ENCODE measurements around the gene SLC39A6. TPM values are rescaled to one million over a fixed set of nuclear protein-coding genes. Genes with fewer than 3 reads are reported as not detected.

SLC39A6 gene
- total RNA-seq, 1 donor from 2014 or later, result 11.9 TPM

DNA sequence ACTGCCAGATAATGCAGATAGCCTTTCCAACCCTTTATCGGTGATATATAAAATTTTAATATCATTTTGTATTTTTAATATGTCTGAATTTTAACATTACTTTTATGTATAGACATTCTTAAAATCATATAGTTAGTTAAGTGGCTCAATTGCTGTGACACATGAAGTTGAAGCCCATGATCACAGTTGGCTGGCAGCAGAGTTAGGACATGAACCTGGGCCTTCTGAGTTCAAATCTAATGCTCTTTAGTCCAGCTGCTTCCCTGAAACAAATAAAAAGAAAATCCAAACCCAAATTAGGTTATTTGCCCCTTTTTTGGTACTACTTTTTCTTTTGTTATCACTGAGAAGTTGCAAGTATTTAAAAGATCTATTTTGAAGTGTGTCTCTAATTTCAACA, 6.1 kb upstream of the SLC39A6 start:
- no peaks in the 10 kb centered on the region for H3K9me3 ChIP-seq (replicated peaks)
- TF ChIP-seq, protein P1, sequence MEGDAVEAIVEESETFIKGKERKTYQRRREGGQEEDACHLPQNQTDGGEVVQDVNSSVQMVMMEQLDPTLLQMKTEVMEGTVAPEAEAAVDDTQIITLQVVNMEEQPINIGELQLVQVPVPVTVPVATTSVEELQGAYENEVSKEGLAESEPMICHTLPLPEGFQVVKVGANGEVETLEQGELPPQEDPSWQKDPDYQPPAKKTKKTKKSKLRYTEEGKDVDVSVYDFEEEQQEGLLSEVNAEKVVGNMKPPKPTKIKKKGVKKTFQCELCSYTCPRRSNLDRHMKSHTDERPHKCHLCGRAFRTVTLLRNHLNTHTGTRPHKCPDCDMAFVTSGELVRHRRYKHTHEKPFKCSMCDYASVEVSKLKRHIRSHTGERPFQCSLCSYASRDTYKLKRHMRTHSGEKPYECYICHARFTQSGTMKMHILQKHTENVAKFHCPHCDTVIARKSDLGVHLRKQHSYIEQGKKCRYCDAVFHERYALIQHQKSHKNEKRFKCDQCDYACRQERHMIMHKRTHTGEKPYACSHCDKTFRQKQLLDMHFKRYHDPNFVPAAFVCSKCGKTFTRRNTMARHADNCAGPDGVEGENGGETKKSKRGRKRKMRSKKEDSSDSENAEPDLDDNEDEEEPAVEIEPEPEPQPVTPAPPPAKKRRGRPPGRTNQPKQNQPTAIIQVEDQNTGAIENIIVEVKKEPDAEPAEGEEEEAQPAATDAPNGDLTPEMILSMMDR (IDR thresholded peaks at IDR 0.05; ENCODE audit: borderline replicate concordance), result no peak
- no peak overlapping the region for H3K4me3 ChIP-seq
- intact Hi-C loops (cut with micrococcal nuclease), result no loop called here
- peaks cover 49% of the 10 kb centered on the region for H3K36me3 ChIP-seq
- H3K27ac ChIP-seq (replicated peaks), result no peak overlapping the region
- H3K4me1 ChIP-seq, result peaks cover 29% of the 10 kb centered on the region
- H3K27me3 ChIP-seq (ENCODE audit: low read depth), result no peaks in the 10 kb centered on the region
- DNase-seq, result no peak

DNA sequence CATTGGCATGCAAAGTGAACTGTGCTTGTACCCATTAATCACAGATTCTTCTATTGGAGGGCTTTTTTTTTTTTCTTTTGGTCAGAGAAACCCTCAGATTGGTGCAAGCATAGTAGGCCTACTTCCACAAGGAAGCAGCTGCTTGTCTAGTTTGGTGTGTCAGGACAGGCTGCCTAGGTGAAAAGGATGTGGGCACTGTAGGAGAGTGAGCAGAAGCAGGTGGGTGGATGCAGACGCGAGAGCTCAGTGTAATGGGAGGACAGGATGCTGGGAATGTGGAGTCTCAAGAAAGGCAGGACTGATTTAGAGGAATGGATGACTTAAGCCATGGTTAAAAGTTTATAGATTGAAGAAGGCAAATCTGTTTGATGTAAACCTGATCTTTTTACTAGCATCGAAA, 3.6 kb upstream of the SLC39A6 start:
- no peaks in the 10 kb centered on the region for H3K27me3 ChIP-seq (ENCODE audit: low read depth)
- H3K9me3 ChIP-seq (replicated peaks), result no peaks in the 10 kb centered on the region
- H3K4me3 ChIP-seq, result no peak overlapping the region
- H3K36me3 ChIP-seq, result peaks cover 24% of the 10 kb centered on the region
- intact Hi-C loops (cut with micrococcal nuclease), result no loop called here
- no peak overlapping the region for H3K27ac ChIP-seq (replicated peaks)
- H3K4me1 ChIP-seq, result peaks cover 48% of the 10 kb centered on the region
- DNase-seq, result no peak
- TF ChIP-seq, protein P1 (IDR thresholded peaks at IDR 0.05; ENCODE audit: borderline replicate concordance), result no peak

DNA sequence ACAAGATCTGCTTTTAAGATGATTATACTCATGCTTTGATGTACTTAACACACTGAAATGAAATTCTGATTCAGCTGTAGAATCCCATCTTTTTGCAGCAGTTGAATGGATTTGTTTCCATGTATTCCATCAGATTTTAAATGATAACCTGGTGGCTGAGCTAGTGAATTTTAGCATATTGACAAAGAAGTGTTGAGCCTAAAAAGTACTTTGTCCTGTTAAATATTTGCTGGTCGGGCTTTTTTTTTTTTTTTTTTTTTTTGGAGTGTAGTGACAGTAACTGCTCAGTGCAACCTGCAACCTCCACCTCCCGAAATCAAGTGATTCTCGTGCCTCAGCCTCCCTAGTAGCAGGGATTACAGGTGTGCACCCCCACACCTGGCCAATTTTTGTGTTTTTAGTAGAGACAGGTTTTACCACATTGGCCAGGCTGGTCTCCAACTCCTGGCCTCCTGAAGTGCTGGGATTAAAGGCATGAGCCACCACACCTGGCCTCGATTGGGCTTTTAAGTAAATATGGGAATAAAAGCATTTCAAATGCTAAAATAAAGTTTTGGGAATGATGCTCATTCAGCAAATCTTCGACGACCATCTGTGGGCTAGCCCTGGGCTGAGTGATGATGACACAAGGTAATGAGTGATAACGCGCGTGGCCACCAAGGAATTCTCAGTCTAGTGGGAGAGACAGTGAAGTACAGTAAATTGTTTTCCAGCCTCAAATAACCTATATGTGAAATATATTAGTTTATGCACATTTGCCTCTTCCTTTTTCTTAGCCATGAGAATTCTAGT, 2.7 kb upstream of the SLC39A6 start:
- intact Hi-C loops (cut with micrococcal nuclease), result no loop called here
- Histone ChIP-seq H3K27ac (replicated peaks) (no peak overlapping the region), H3K4me3 (peak overlapping the region; percentile 89), H3K9me3 (replicated peaks) (no peaks in the 10 kb centered on the region), H3K36me3 (peaks cover 15% of the 10 kb centered on the region), H3K4me1 (peaks cover 49% of the 10 kb centered on the region), H3K27me3 (ENCODE audit: low read depth) (no peaks in the 10 kb centered on the region)
- TF ChIP-seq, protein P1 (IDR thresholded peaks at IDR 0.05; ENCODE audit: borderline replicate concordance), result no peak
- no peak for DNase-seq

DNA sequence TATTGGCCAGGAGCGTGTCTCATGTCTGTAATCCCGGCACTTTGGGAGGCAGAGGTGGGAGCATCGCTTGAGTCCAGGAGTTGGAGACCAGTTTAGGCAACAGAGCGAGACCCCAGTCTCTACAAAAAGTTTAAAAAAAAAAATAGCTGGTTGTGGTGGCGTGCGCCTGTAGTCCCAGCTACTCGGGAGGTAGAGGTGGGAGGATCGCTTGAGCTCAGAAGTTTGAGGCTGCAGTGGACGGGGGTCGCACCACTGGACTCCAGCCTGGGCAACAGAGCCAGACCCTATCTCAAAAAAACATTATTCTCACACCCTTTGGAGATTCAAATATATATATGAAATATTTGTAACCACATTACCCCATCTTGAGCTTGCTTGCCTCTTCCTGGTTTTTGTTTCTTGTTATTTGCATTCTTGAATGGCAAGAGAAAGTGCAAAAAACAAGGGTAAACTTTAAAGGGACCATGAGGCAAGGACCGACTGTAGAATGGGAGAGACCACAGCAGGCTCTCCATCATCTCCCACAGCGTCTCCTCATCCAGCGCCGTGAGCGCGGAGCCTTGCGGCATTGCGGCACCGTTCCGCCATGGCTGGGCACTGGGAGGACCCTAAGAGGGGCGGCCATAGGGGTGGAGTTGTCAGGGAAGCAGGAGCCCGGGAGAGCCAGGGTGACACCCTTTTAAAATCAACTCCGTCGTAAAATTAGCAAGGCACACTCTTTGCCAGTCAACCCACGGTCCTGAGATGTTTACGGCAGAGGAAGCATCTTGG, 1.9 kb upstream of the SLC39A6 start:
- intact Hi-C loops (cut with micrococcal nuclease), result no loop called here
- Histone ChIP-seq H3K27ac (replicated peaks) (no peak overlapping the region), H3K4me3 (peak overlapping the region; percentile 89), H3K27me3 (ENCODE audit: low read depth) (no peaks in the 10 kb centered on the region), H3K9me3 (replicated peaks) (no peaks in the 10 kb centered on the region), H3K4me1 (peaks cover 49% of the 10 kb centered on the region), H3K36me3 (peaks cover 7% of the 10 kb centered on the region)
- no peak for DNase-seq
- TF ChIP-seq, protein P1 (IDR thresholded peaks at IDR 0.05; ENCODE audit: borderline replicate concordance), result no peak

DNA sequence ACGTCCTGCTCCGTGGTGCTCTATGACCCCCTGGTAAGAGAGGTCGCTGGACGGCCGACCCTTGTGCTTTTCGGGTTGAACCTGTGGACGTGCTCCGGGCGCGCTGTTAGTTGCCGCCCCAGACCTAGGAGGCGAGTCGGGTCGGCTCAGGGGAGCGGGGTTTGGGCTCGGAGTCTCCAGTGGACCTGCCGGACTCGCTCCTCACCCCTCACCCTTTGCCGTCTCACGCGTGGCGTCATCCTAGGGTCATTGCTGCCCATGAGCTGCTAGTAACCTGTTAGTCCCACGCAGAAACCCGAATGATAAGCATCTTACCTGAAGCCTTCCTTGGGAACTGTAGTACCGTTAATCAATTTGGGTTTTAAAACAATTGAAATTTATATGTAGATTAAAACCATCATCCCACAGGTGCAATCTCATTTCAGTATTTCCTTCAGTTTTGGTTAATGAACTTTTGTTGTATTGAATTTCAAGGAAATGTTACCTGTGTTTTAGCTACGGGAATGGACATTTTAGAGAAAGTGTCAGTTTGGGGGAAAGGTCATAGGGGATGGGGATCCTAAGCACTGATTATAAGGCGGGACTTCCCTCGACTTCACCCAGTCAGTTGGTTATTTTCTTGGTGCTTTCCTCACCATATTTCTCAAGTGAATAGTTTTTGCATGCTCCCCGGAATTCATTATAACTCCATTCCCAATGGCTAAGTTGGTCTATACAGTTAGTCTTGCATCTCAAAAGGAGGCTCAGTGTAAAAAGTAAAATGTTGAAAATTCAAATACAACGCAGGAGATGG, 1.1 kb upstream of the SLC39A6 start:
- peaks cover 6% of the 10 kb centered on the region for H3K36me3 ChIP-seq
- peak overlapping the region; percentile 95 for H3K27ac ChIP-seq (replicated peaks)
- no peaks in the 10 kb centered on the region for H3K27me3 ChIP-seq (ENCODE audit: low read depth)
- intact Hi-C loops (cut with micrococcal nuclease), result no loop called here
- peaks cover 49% of the 10 kb centered on the region for H3K4me1 ChIP-seq
- no peaks in the 10 kb centered on the region for H3K9me3 ChIP-seq (replicated peaks)
- H3K4me3 ChIP-seq, result peak overlapping the region; percentile 89
- no peak for DNase-seq
- TF ChIP-seq, protein P1 (IDR thresholded peaks at IDR 0.05; ENCODE audit: borderline replicate concordance), result no peak
